Activated naive CD4-positive, alpha-beta T cell treated with anti-CD3 and anti-CD28 coated beads, Interleukin-2, amount 50 U/mL, for 24 hours (primary cell): Measurements from ENCODE around the gene SYNRG.

ENCODE experiments used
- H3K27ac Mint-ChIP-seq: one replicate; pipeline ENCODE4 v1.8.0; 2021; ENCODE audit warnings: mild to moderate bottlenecking, mixed read lengths
- H3K27me3 Mint-ChIP-seq: one replicate; pipeline ENCODE4 v1.8.0; 2021; ENCODE audit warnings: mixed read lengths
- H3K36me3 Mint-ChIP-seq: one replicate; pipeline ENCODE4 v1.8.0; 2021; ENCODE audit warnings: mixed read lengths
- H3K4me1 Mint-ChIP-seq: one replicate; pipeline ENCODE4 v1.8.0; 2021; ENCODE audit warnings: mixed read lengths
- H3K4me3 Mint-ChIP-seq: one replicate; pipeline ENCODE4 v1.8.0; 2021; ENCODE audit warnings: mild to moderate bottlenecking, mixed read lengths
- H3K9me3 Mint-ChIP-seq: one replicate; pipeline ENCODE4 v1.8.0; 2021; ENCODE audit warnings: mixed read lengths

The SYNRG gene

GRCh38 chr17:37567538-37567937 is 41.7 kb downstream of the SYNRG start:
- Mint-ChIP-seq H3K9me3 (no peaks in the 10 kb centered on the region), H3K27ac (no peak overlapping the region), H3K27me3 (no peaks in the 10 kb centered on the region), H3K4me3 (no peak overlapping the region), H3K36me3 (peaks cover 21% of the 10 kb centered on the region), H3K4me1 (peaks cover 18% of the 10 kb centered on the region)

- H3K27ac Mint-ChIP-seq: peak overlapping the region; percentile 18
- no peaks in the 10 kb centered on the region for H3K27me3 Mint-ChIP-seq
- peaks cover 21% of the 10 kb centered on the region for H3K36me3 Mint-ChIP-seq
Measured at GRCh38 chr17:37567137-37567536, 42.1 kb downstream of the SYNRG start.

GRCh38 chr17:37564252-37564651 is 45.0 kb downstream of the SYNRG start:
- Mint-ChIP-seq H3K4me3 (no peak overlapping the region), H3K27me3 (no peaks in the 10 kb centered on the region), H3K36me3 (peaks cover 18% of the 10 kb centered on the region), H3K4me1 (peaks cover 23% of the 10 kb centered on the region), H3K27ac (peak overlapping the region; percentile 19), H3K9me3 (no peaks in the 10 kb centered on the region)

More at GRCh38 chr17:37567137-37567536, 42.1 kb downstream of the SYNRG start:
- Mint-ChIP-seq H3K4me3 (no peak overlapping the region), H3K9me3 (no peaks in the 10 kb centered on the region), H3K4me1 (peaks cover 22% of the 10 kb centered on the region)

- Mint-ChIP-seq H3K36me3 (peaks cover 20% of the 10 kb centered on the region), H3K27me3 (no peaks in the 10 kb centered on the region), H3K4me3 (no peak overlapping the region), H3K27ac (peak overlapping the region; percentile 81), H3K9me3 (no peaks in the 10 kb centered on the region), H3K4me1 (peaks cover 19% of the 10 kb centered on the region)
Measured at GRCh38 chr17:37562016-37562745, 47.0 kb downstream of the SYNRG start.

GRCh38 chr17:37558299-37558698 is 50.9 kb downstream of the SYNRG start:
- Mint-ChIP-seq H3K27me3 (no peaks in the 10 kb centered on the region), H3K4me1 (peaks cover 15% of the 10 kb centered on the region), H3K27ac (peak overlapping the region; percentile 79), H3K4me3 (no peak overlapping the region), H3K9me3 (no peaks in the 10 kb centered on the region), H3K36me3 (peaks cover 7% of the 10 kb centered on the region)

- H3K27me3 Mint-ChIP-seq: no peaks in the 10 kb centered on the region
- no peaks in the 10 kb centered on the region for H3K9me3 Mint-ChIP-seq
- H3K4me3 Mint-ChIP-seq: no peak overlapping the region
- H3K27ac Mint-ChIP-seq: no peak overlapping the region
- peaks cover 23% of the 10 kb centered on the region for H3K4me1 Mint-ChIP-seq
- peaks cover 7% of the 10 kb centered on the region for H3K36me3 Mint-ChIP-seq
Measured at GRCh38 chr17:37557482-37557881, 51.7 kb downstream of the SYNRG start.

- no peaks in the 10 kb centered on the region for H3K9me3 Mint-ChIP-seq
- no peak overlapping the region for H3K27ac Mint-ChIP-seq
- peaks cover 10% of the 10 kb centered on the region for H3K36me3 Mint-ChIP-seq
- H3K4me3 Mint-ChIP-seq: no peak overlapping the region
- peaks cover 39% of the 10 kb centered on the region for H3K4me1 Mint-ChIP-seq
- no peaks in the 10 kb centered on the region for H3K27me3 Mint-ChIP-seq
Measured at GRCh38 chr17:37555386-37555785, 53.8 kb downstream of the SYNRG start.

GRCh38 chr17:37553401-37553966 is 55.7 kb downstream of the SYNRG start:
- peak overlapping the region; percentile 86 for H3K27ac Mint-ChIP-seq
- no peaks in the 10 kb centered on the region for H3K27me3 Mint-ChIP-seq
- H3K4me1 Mint-ChIP-seq: peaks cover 52% of the 10 kb centered on the region
- no peak overlapping the region for H3K4me3 Mint-ChIP-seq
- peaks cover 12% of the 10 kb centered on the region for H3K36me3 Mint-ChIP-seq
- no peaks in the 10 kb centered on the region for H3K9me3 Mint-ChIP-seq

GRCh38 chr17:37551788-37552187 is 57.4 kb downstream of the SYNRG start:
- peak overlapping the region; percentile 49 for H3K4me3 Mint-ChIP-seq
- H3K27me3 Mint-ChIP-seq: no peaks in the 10 kb centered on the region
- H3K9me3 Mint-ChIP-seq: no peaks in the 10 kb centered on the region
- H3K4me1 Mint-ChIP-seq: peaks cover 68% of the 10 kb centered on the region
- H3K36me3 Mint-ChIP-seq: peaks cover 7% of the 10 kb centered on the region
- peak overlapping the region; percentile 38 for H3K27ac Mint-ChIP-seq

GRCh38 chr17:37547986-37548385 is 61.2 kb downstream of the SYNRG start:
- Mint-ChIP-seq H3K27me3 (no peaks in the 10 kb centered on the region), H3K4me1 (peaks cover 73% of the 10 kb centered on the region), H3K27ac (peak overlapping the region; percentile 66), H3K4me3 (no peak overlapping the region), H3K36me3 (peaks cover 7% of the 10 kb centered on the region), H3K9me3 (no peaks in the 10 kb centered on the region)

- H3K4me3 Mint-ChIP-seq: no peak overlapping the region
- H3K36me3 Mint-ChIP-seq: peaks cover 5% of the 10 kb centered on the region
- H3K4me1 Mint-ChIP-seq: peaks cover 56% of the 10 kb centered on the region
- H3K27ac Mint-ChIP-seq: peak overlapping the region; percentile 10
- no peaks in the 10 kb centered on the region for H3K9me3 Mint-ChIP-seq
- no peaks in the 10 kb centered on the region for H3K27me3 Mint-ChIP-seq
Measured at GRCh38 chr17:37546302-37546701, 62.9 kb downstream of the SYNRG start.

- Mint-ChIP-seq H3K27me3 (no peaks in the 10 kb centered on the region), H3K4me1 (peaks cover 48% of the 10 kb centered on the region), H3K9me3 (no peaks in the 10 kb centered on the region), H3K4me3 (no peak overlapping the region), H3K36me3 (peaks cover 7% of the 10 kb centered on the region), H3K27ac (no peak overlapping the region)
Measured at GRCh38 chr17:37545486-37545885, 63.7 kb downstream of the SYNRG start.

GRCh38 chr17:37543637-37544052 is 65.6 kb downstream of the SYNRG start:
- H3K36me3 Mint-ChIP-seq: peaks cover 6% of the 10 kb centered on the region
- no peaks in the 10 kb centered on the region for H3K9me3 Mint-ChIP-seq
- no peak overlapping the region for H3K4me3 Mint-ChIP-seq
- H3K4me1 Mint-ChIP-seq: peaks cover 34% of the 10 kb centered on the region
- H3K27me3 Mint-ChIP-seq: no peaks in the 10 kb centered on the region
- H3K27ac Mint-ChIP-seq: peak overlapping the region; percentile 68

GRCh38 chr17:37541880-37542660 is 67.1 kb downstream of the SYNRG start:
- H3K4me3 Mint-ChIP-seq: no peak overlapping the region
- peaks cover 21% of the 10 kb centered on the region for H3K4me1 Mint-ChIP-seq
- no peaks in the 10 kb centered on the region for H3K9me3 Mint-ChIP-seq
- H3K27me3 Mint-ChIP-seq: no peaks in the 10 kb centered on the region
- peak overlapping the region; percentile 23 for H3K27ac Mint-ChIP-seq
- H3K36me3 Mint-ChIP-seq: peaks cover 14% of the 10 kb centered on the region

GRCh38 chr17:37538981-37539659 is 70.1 kb downstream of the SYNRG start:
- peaks cover 16% of the 10 kb centered on the region for H3K36me3 Mint-ChIP-seq
- peaks cover 9% of the 10 kb centered on the region for H3K4me1 Mint-ChIP-seq
- H3K9me3 Mint-ChIP-seq: no peaks in the 10 kb centered on the region
- H3K4me3 Mint-ChIP-seq: no peak overlapping the region
- H3K27ac Mint-ChIP-seq: no peak overlapping the region
- H3K27me3 Mint-ChIP-seq: no peaks in the 10 kb centered on the region
